Loucy (cell line): ENCODE data around the gene OR52E4.
A peak's percentile ranks its signal among the peaks of the same experiment; 100 is the strongest.

Experiments used
- H2AFZ ChIP-seq: fragments of 200-600 bp; sonication (generic); 2 replicates; pipeline ENCODE4 v1.6.0; 2016; ENCODE audit warnings: antibody characterized with exemption, mild to moderate bottlenecking, low read length, moderate library complexity
- H3F3A ChIP-seq: fragments of 200-600 bp; 2 replicates; pipeline ENCODE4 v1.6.0; 2016; ENCODE audit warnings: antibody characterized with exemption, low read depth, mild to moderate bottlenecking
- H3K27me3 ChIP-seq: fragments of 200-600 bp; sonication (generic); 2 replicates; pipeline ENCODE4 v1.6.1; 2014; ENCODE audit warnings: low read length, mild to moderate bottlenecking; ENCODE audit not compliant: insufficient read depth, poor library complexity, severe bottlenecking
- H3K36me3 ChIP-seq: fragments of 200-600 bp; sonication (generic); 2 replicates; pipeline ENCODE4 v1.6.1; 2016; ENCODE audit warnings: low read length; ENCODE audit not compliant: insufficient read depth
- H3K4me1 ChIP-seq: fragments of 200-600 bp; sonication (generic); 2 replicates; pipeline ENCODE4 v1.5.1; 2014; ENCODE audit warnings: low read length, mild to moderate bottlenecking; ENCODE audit not compliant: insufficient read depth, poor library complexity, severe bottlenecking
- H3K4me2 ChIP-seq: fragments of 200-600 bp; sonication (generic); 2 replicates; pipeline ENCODE4 v1.6.0; 2014; ENCODE audit warnings: antibody characterized with exemption, low read length, low read depth, mild to moderate bottlenecking; ENCODE audit not compliant: poor library complexity, severe bottlenecking
- H3K4me3 ChIP-seq: fragments of 200-600 bp; sonication (generic); 2 replicates; pipeline ENCODE4 v1.5.1; 2014; ENCODE audit warnings: low read length, mild to moderate bottlenecking, mixed read lengths; ENCODE audit not compliant: poor library complexity, severe bottlenecking
- H3K79me2 ChIP-seq: fragments of 200-600 bp; sonication (generic); 2 replicates; pipeline ENCODE4 v1.6.1; 2014; ENCODE audit warnings: low read length; ENCODE audit not compliant: insufficient read depth
- H3K9ac ChIP-seq: fragments of 200-600 bp; sonication (generic); 2 replicates; pipeline ENCODE4 v1.6.0; 2014; ENCODE audit warnings: mild to moderate bottlenecking, low read depth, low read length, moderate library complexity; ENCODE audit not compliant: poor library complexity, severe bottlenecking
- H3K9me2 ChIP-seq: fragments of 200-600 bp; sonication (generic); replicated peaks from 2 replicates; pipeline ENCODE4 v1.6.1; 2016; ENCODE audit warnings: low read depth, low read length, mixed read lengths
- H3K9me3 ChIP-seq: fragments of 200-600 bp; sonication (generic); 2 replicates; pipeline ENCODE4 v1.6.1; 2014; ENCODE audit warnings: mild to moderate bottlenecking, antibody characterized with exemption, low read length, low read depth; ENCODE audit not compliant: insufficient read depth
- H4K20me1 ChIP-seq: fragments of 200-600 bp; sonication (generic); 2 replicates; pipeline ENCODE4 v1.6.0; 2014; ENCODE audit warnings: antibody characterized with exemption, low read length, mild to moderate bottlenecking; ENCODE audit not compliant: insufficient read depth, poor library complexity, severe bottlenecking
- EZH2phosphoT487 ChIP-seq: fragments of 200-600 bp; IDR thresholded peaks from 2 replicates; pipeline ENCODE4 v1.6.1; 2018; ENCODE audit warnings: antibody characterized with exemption, mild to moderate bottlenecking, moderate library complexity, borderline replicate concordance
- TF ChIP-seq, protein P1 (sequence below): fragments of 200-600 bp; sonication (generic); conservative IDR thresholded peaks from 2 replicates; pipeline ENCODE4 v1.5.1; 2014; ENCODE audit warnings: mild to moderate bottlenecking, antibody characterized with exemption, low read length

Gene OR52E4

GRCh38 chr11:5891216-5891800, 10.9 kb downstream of the OR52E4 start:
- Histone ChIP-seq H3K9me2 (no peaks in the 10 kb centered on the region), H3K9me3 (no peaks in the 10 kb centered on the region), H3K4me2 (no peak overlapping the region), H4K20me1 (no peaks in the 10 kb centered on the region), H3F3A (no peaks in the 10 kb centered on the region), H3K79me2 (no peaks in the 10 kb centered on the region), H2AFZ (no peak overlapping the region), H3K9ac (no peak overlapping the region), H3K4me1 (no peaks in the 10 kb centered on the region), H3K4me3 (no peak overlapping the region), H3K27me3 (no peaks in the 10 kb centered on the region), H3K36me3 (no peaks in the 10 kb centered on the region)
- TF ChIP-seq, protein P1, sequence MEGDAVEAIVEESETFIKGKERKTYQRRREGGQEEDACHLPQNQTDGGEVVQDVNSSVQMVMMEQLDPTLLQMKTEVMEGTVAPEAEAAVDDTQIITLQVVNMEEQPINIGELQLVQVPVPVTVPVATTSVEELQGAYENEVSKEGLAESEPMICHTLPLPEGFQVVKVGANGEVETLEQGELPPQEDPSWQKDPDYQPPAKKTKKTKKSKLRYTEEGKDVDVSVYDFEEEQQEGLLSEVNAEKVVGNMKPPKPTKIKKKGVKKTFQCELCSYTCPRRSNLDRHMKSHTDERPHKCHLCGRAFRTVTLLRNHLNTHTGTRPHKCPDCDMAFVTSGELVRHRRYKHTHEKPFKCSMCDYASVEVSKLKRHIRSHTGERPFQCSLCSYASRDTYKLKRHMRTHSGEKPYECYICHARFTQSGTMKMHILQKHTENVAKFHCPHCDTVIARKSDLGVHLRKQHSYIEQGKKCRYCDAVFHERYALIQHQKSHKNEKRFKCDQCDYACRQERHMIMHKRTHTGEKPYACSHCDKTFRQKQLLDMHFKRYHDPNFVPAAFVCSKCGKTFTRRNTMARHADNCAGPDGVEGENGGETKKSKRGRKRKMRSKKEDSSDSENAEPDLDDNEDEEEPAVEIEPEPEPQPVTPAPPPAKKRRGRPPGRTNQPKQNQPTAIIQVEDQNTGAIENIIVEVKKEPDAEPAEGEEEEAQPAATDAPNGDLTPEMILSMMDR = peak; percentile 43; the same call in 1 of the 2 replicates
- TF ChIP-seq EZH2phosphoT487 = no peak

DNA sequence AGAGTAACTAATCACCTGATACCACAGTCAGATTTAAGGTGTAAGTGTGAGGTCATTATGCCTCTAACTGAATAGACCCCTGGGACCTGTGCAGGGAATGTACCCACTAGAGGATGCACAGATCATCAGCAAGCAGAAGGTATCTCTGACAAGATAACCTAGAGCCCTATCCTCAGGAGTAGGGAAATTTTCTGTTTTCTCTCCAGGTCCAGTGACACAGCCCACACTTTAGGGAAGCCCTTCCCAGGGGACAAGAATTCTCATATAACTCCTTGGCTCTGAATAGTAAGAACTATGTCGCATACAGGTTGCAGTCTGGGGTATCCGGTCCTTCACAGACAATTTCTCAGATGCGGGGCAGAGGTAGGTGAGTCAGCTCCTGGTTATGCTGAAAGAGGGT, 12.5 kb downstream of the OR52E4 start, which contains the start of gene OR52E5:
TSS of gene OR52E5 (plus strand) at position 301 of the 400 bp plus-strand sequence. CDS start 7,569 bp downstream, outside the sequence.
- Histone ChIP-seq H3K79me2 (no peaks in the 10 kb centered on the region), H3K36me3 (no peaks in the 10 kb centered on the region), H3K4me3 (no peak within 1 kb of the TSS), H2AFZ (no peak within 1 kb of the TSS), H3K9ac (no peak within 1 kb of the TSS), H3F3A (no peaks in the 10 kb centered on the region), H3K4me2 (no peak within 1 kb of the TSS), H4K20me1 (no peaks in the 10 kb centered on the region), H3K27me3 (no peaks in the 10 kb centered on the region), H3K9me2 (no peaks in the 10 kb centered on the region), H3K9me3 (no peaks in the 10 kb centered on the region), H3K4me1 (no peaks in the 10 kb centered on the region)
- TF ChIP-seq EZH2phosphoT487 = no peak
- TF ChIP-seq, protein P1 = no peak

- Histone ChIP-seq H3K4me2 (no peak overlapping the region), H3K9ac (no peak overlapping the region), H2AFZ (no peak overlapping the region), H3K79me2 (no peaks in the 10 kb centered on the region), H3K9me3 (no peaks in the 10 kb centered on the region), H3K36me3 (no peaks in the 10 kb centered on the region), H3K4me1 (no peaks in the 10 kb centered on the region), H3F3A (no peaks in the 10 kb centered on the region), H3K27me3 (no peaks in the 10 kb centered on the region), H4K20me1 (no peaks in the 10 kb centered on the region), H3K4me3 (no peak overlapping the region), H3K9me2 (no peaks in the 10 kb centered on the region)
- no peak for TF ChIP-seq EZH2phosphoT487
- TF ChIP-seq, protein P1 = no peak
These were observed 19.1 kb downstream of the OR52E4 start for GRCh38 chr11:5899534-5899933.
